GM18951 (cell line): ENCODE data around the gene PRICKLE1.

ENCODE experiments used
- POLR2A ChIP-seq: IDR thresholded peaks from 4 replicates; pipeline ENCODE4 v1.6.1; 2011; ENCODE audit warnings: mild to moderate bottlenecking; ENCODE audit not compliant: insufficient read length, insufficient read depth; ENCODE audit errors: extremely low read depth
- in situ Hi-C: fragments of 300-500 bp; cut with MboI; formaldehyde crosslinking; loops from one replicate; pipeline ENCODE4 v1.12.0; 2022; ENCODE audit warnings: low sequenced_read_pairs, mixed read lengths, inconsistent platforms; ENCODE audit not compliant: unreplicated experiment

Gene PRICKLE1

GRCh38 chr12:42608196-42608825 lies 18.8 kb upstream of the PRICKLE1 start:
- TF ChIP-seq POLR2A, result no peak
- in situ Hi-C loops, result no loop called here

- in situ Hi-C loops, result no loop called here
- no peak for TF ChIP-seq POLR2A
Measured at GRCh38 chr12:42607584-42608058, 18.1 kb upstream of the PRICKLE1 start.

GRCh38 chr12:42606471-42606870 lies 16.9 kb upstream of the PRICKLE1 start:
- no peak for TF ChIP-seq POLR2A
- in situ Hi-C loops, result no loop called here

GRCh38 chr12:42605685-42606084 lies 16.1 kb upstream of the PRICKLE1 start:
- in situ Hi-C loops, result no loop called here
- no peak for TF ChIP-seq POLR2A

GRCh38 chr12:42603246-42603990 lies 13.9 kb upstream of the PRICKLE1 start:
- in situ Hi-C loops, result no loop called here
- no peak for TF ChIP-seq POLR2A

GRCh38 chr12:42593874-42594273 lies 4.3 kb upstream of the PRICKLE1 start:
- in situ Hi-C loops, result loop anchor here (25.0 kb wide), 1 partner anchor 693 kb away; no protein-coding TSS in a partner anchor
- TF ChIP-seq POLR2A, result no peak

GRCh38 chr12:42590330-42590934 lies 886 bp upstream of the PRICKLE1 start:
- in situ Hi-C loops, result loop anchor here (25.0 kb wide), 1 partner anchor 697 kb away; no protein-coding TSS in a partner anchor
- no peak for TF ChIP-seq POLR2A

- TF ChIP-seq POLR2A, result no peak
- in situ Hi-C loops, result loop anchor here (25.0 kb wide), 1 partner anchor 699 kb away; no protein-coding TSS in a partner anchor
Measured at GRCh38 chr12:42588524-42589464, 752 bp downstream of the PRICKLE1 start.

GRCh38 chr12:42587601-42588523 lies 1.7 kb downstream of the PRICKLE1 start:
- in situ Hi-C loops, result loop anchor here (25.0 kb wide), 1 partner anchor 699 kb away; no protein-coding TSS in a partner anchor
- TF ChIP-seq POLR2A, result no peak

- in situ Hi-C loops, result loop anchor here (25.0 kb wide), 1 partner anchor 701 kb away; no protein-coding TSS in a partner anchor
- TF ChIP-seq POLR2A, result no peak
Measured at GRCh38 chr12:42586268-42586667, 3.3 kb downstream of the PRICKLE1 start.

GRCh38 chr12:42585841-42586216 lies 3.7 kb downstream of the PRICKLE1 start:
- in situ Hi-C loops, result loop anchor here (25.0 kb wide), 1 partner anchor 701 kb away; no protein-coding TSS in a partner anchor
- no peak for TF ChIP-seq POLR2A
